Measurements from ENCODE around the gene RPL36AL. TPM values are rescaled to one million over a fixed set of nuclear protein-coding genes. Genes with fewer than 3 reads are reported as not detected.
A peak's percentile ranks its signal among the peaks of the same experiment; 100 is the strongest.

The RPL36AL gene
- total and polyA plus RNA-seq, 10 of the 15 experiments (the other 5 are each of a cell fraction or from before 2014, with no cell fraction given), result 222 to 1,379 (median 545) TPM

GRCh38 chr14:49585803-49586672 lies 34.4 kb downstream of the RPL36AL start, which contains the start of gene RPS29 (continued):
- TF ChIP-seq ATF2 (IDR thresholded peaks at IDR 0.05; ENCODE audit: low read length), result peak; percentile 89
- peak; percentile 84 for TF ChIP-seq SMAD1 (IDR thresholded peaks at IDR 0.05; ENCODE audit: low read depth, partially characterized antibody)
- peak; percentile 65; the same call in 1 of the 2 replicates for TF ChIP-seq MLLT1 (IDR thresholded peaks at IDR 0.05)
- TF ChIP-seq ZBTB4 (CRISPR knock-in tag; IDR thresholded peaks at IDR 0.05), result peak; percentile 91
- TF ChIP-seq, protein P1, sequence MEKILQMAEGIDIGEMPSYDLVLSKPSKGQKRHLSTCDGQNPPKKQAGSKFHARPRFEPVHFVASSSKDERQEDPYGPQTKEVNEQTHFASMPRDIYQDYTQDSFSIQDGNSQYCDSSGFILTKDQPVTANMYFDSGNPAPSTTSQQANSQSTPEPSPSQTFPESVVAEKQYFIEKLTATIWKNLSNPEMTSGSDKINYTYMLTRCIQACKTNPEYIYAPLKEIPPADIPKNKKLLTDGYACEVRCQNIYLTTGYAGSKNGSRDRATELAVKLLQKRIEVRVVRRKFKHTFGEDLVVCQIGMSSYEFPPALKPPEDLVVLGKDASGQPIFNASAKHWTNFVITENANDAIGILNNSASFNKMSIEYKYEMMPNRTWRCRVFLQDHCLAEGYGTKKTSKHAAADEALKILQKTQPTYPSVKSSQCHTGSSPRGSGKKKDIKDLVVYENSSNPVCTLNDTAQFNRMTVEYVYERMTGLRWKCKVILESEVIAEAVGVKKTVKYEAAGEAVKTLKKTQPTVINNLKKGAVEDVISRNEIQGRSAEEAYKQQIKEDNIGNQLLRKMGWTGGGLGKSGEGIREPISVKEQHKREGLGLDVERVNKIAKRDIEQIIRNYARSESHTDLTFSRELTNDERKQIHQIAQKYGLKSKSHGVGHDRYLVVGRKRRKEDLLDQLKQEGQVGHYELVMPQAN (conservative IDR thresholded peaks at IDR 0.05), result peak; percentile 89
- peak; percentile 87 for TF ChIP-seq DPF2 (IDR thresholded peaks at IDR 0.05)
- TF ChIP-seq RB1 (IDR thresholded peaks at IDR 0.05; ENCODE audit: borderline replicate concordance), result peak; percentile 38; the same call in 1 of the 2 replicates
- TF ChIP-seq POLR2AphosphoS2 (IDR thresholded peaks at IDR 0.05; ENCODE audit: low read depth, low read length), result peak; percentile 77; the same call in 1 of the 2 replicates
- no peak for TF ChIP-seq ZBED1 (IDR thresholded peaks at IDR 0.05; ENCODE audit: borderline replicate concordance)
- peak; percentile 88 for TF ChIP-seq NRF1 (conservative IDR thresholded peaks at IDR 0.05; ENCODE audit: low read depth, low read length)
- TF ChIP-seq NR2F1 (conservative IDR thresholded peaks at IDR 0.05), result peak; percentile 74; the same call in 1 of the 2 replicates
- TF ChIP-seq CREM (IDR thresholded peaks at IDR 0.05; ENCODE audit: low read depth), result peak; percentile 96
- TF ChIP-seq POLR2A (IDR thresholded peaks at IDR 0.05; ENCODE audit: low read depth, low read length), result peak; percentile 91
- peak; percentile 95 for TF ChIP-seq TAF1 (IDR thresholded peaks at IDR 0.05; ENCODE audit: borderline replicate concordance, low read depth, low read length)
- TF ChIP-seq BRCA1 (IDR thresholded peaks at IDR 0.05; ENCODE audit: low read depth, low read length), result peak; percentile 61; the same call in 1 of the 2 replicates
- TF ChIP-seq ATF7 (IDR thresholded peaks at IDR 0.05; ENCODE audit: low read depth), result peak; percentile 100
- TF ChIP-seq HDGF (IDR thresholded peaks at IDR 0.05), result peak; percentile 74; the same call in 1 of the 2 replicates
- TF ChIP-seq SUZ12 (IDR thresholded peaks at IDR 0.05; ENCODE audit: unreplicated experiment), result no peak
- TF ChIP-seq JUNB (IDR thresholded peaks at IDR 0.05), result peak; percentile 25; the same call in 1 of the 2 replicates
- TF ChIP-seq MEF2A (IDR thresholded peaks at IDR 0.05; ENCODE audit: insufficient read depth, low read depth, low read length), result no peak
- TF ChIP-seq ZNF207 (IDR thresholded peaks at IDR 0.05; ENCODE audit: borderline replicate concordance), result no peak
